ENCODE measurements around the gene GPR176.

DNA sequence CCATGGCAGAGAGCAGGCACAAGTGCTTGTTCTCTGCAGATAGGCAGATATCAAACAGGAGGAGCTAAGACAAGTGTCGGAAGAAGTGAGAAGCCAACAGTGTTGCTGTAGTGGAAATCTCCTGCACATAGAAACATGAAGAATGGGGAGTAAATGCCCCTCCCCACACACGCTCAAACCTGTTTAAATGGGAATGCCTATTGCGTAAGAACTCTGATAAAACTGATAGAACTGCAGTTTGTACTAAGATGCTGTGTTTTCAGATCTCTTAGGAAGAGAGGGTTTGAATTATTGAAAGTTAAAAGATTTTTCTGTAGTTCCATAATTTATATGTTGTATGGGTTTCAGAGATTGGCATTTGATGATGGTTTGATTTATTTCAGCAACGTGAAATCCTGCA lies 33.5 kb upstream of the GPR176 start:
- TF ChIP-seq, protein P1, sequence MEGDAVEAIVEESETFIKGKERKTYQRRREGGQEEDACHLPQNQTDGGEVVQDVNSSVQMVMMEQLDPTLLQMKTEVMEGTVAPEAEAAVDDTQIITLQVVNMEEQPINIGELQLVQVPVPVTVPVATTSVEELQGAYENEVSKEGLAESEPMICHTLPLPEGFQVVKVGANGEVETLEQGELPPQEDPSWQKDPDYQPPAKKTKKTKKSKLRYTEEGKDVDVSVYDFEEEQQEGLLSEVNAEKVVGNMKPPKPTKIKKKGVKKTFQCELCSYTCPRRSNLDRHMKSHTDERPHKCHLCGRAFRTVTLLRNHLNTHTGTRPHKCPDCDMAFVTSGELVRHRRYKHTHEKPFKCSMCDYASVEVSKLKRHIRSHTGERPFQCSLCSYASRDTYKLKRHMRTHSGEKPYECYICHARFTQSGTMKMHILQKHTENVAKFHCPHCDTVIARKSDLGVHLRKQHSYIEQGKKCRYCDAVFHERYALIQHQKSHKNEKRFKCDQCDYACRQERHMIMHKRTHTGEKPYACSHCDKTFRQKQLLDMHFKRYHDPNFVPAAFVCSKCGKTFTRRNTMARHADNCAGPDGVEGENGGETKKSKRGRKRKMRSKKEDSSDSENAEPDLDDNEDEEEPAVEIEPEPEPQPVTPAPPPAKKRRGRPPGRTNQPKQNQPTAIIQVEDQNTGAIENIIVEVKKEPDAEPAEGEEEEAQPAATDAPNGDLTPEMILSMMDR (conservative IDR thresholded peaks at IDR 0.05; ENCODE audit: low read length), result no peak
- no peak for TF ChIP-seq EZH2phosphoT487 (IDR thresholded peaks at IDR 0.05; ENCODE audit: borderline replicate concordance)
